Measurements from ENCODE around the gene SLX9.

DNA sequence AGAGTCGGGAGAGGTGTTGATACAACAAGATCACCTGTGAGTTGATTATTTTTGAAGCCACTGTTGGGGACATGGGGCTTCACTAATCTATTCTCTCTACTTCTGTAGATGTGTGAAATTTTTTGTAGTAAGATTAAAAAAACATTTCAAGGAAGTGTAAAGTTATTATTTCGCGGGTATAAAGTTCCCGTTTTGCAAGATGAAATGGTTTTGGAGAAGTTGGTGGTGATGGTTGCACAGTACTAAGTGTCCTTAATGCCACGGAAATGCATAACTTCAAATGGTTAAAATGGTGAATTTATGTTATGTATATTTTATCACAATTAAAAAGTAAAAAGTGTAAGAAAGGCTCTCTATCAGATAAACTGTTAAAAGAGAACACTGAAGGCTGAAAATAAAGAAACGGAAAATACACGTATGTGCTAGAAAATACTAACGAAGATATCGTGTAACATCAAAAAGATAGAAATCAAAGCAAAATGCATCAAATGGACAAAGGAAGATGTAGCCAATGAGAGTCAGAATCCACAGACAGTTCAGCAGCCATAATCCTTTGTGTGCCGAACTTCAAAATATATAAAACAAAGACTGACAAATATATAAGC is 16.2 kb upstream of the SLX9 start:
- no peak for TF ChIP-seq POLR2A (IDR thresholded peaks at IDR 0.05)
- TF ChIP-seq, protein P1, sequence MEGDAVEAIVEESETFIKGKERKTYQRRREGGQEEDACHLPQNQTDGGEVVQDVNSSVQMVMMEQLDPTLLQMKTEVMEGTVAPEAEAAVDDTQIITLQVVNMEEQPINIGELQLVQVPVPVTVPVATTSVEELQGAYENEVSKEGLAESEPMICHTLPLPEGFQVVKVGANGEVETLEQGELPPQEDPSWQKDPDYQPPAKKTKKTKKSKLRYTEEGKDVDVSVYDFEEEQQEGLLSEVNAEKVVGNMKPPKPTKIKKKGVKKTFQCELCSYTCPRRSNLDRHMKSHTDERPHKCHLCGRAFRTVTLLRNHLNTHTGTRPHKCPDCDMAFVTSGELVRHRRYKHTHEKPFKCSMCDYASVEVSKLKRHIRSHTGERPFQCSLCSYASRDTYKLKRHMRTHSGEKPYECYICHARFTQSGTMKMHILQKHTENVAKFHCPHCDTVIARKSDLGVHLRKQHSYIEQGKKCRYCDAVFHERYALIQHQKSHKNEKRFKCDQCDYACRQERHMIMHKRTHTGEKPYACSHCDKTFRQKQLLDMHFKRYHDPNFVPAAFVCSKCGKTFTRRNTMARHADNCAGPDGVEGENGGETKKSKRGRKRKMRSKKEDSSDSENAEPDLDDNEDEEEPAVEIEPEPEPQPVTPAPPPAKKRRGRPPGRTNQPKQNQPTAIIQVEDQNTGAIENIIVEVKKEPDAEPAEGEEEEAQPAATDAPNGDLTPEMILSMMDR (IDR thresholded peaks at IDR 0.05) = no peak

Data from right lobe of liver (tissue), 4 donors.